HCT116 (cell line): ENCODE data around the gene CERS3. TPM values are rescaled to one million over a fixed set of nuclear protein-coding genes. Genes with fewer than 3 reads are reported as not detected.

Experiments
- ATAC-seq: fragments of 200-7000 bp; cut with Tn5 transposase; 2 replicates; pipeline ENCODE4 v1.9.1; 2020; ENCODE audit warnings: mild to moderate bottlenecking, moderate library complexity
- BruUV-seq: library from RNA; stranded (reverse); fragments of 400-500 nt; replicated peaks from 2 replicates; lab custom pipeline; 2021; lab: Mats Ljungman, UMichigan
- CTCF ChIA-PET: fragments of 300-600 bp; sonication (Branson Sonifier 250); formaldehyde crosslinking; loops from one replicate; lab custom pipeline; 2021; ENCODE audit warnings: antibody characterized with exemption; lab: Charles Lee
- POLR2A ChIA-PET: fragments of 300-600, 350-600 bp; sonication (Branson Sonifier 250); formaldehyde crosslinking; loops from one replicate; lab custom pipeline; 2021; ENCODE audit warnings: antibody characterized with exemption; lab: Charles Lee
- RAD21 ChIA-PET, 2 experiments: fragments of 300-600 bp; sonication (Branson Sonifier 250); formaldehyde crosslinking; loops; one replicate each; lab custom pipeline; 2023; ENCODE audit warnings: low total read pairs in 2 of 2; ENCODE audit not compliant: uncharacterized antibody in 2 of 2, unreplicated experiment in 2 of 2, low non-redundant PET in 1 of 2; lab: Charles Lee
- DNase-seq: peaks from one replicate; pipeline ENCODE4 v3.0.0-alpha.2; 2010; ENCODE audit warnings: low read depth, low spot score
- H2AFZ ChIP-seq: fragments of 200-600 bp; shearing (Covaris generic), sonication (generic); 2 replicates; pipeline ENCODE4 v1.6.1; 2017; ENCODE audit warnings: low read depth, mixed run types, mixed read lengths, antibody characterized with exemption, low read length; ENCODE audit not compliant: poor library complexity, severe bottlenecking
- H3K27ac ChIP-seq: 2 replicates; pipeline ENCODE4 v1.5.1; 2012; ENCODE audit warnings: low read depth, low read length
- H3K27me3 ChIP-seq: fragments of 200-600 bp; sonication (generic); 2 replicates; pipeline ENCODE4 v1.6.1; 2016; ENCODE audit warnings: mixed run types, low read length, mixed read lengths; ENCODE audit not compliant: insufficient read depth
- H3K36me3 ChIP-seq, 2 experiments: fragments of 200-500 bp in 1 of 2; fragments of 200-600 bp in 1 of 2; sonication (Bioruptor generic) in 1 of 2; sonication (generic) in 1 of 2; 2 replicates each; pipeline versions ENCODE4 v1.5.1 to v1.6.1; 2014 to 2016; ENCODE audit warnings: low read length in 2 of 2, inconsistent platforms in 1 of 2, mixed read lengths in 1 of 2, mixed run types in 1 of 2; ENCODE audit not compliant: insufficient read depth in 2 of 2, control insufficient read depth in 1 of 2
- H3K4me1 ChIP-seq, 2 experiments: fragments of 200-600 bp in 1 of 2; sonication (generic) in 1 of 2; 2 replicates each; pipeline versions ENCODE4 v1.5.1 to v1.6.1; 2012 to 2017; ENCODE audit warnings: low read length in 2 of 2, inconsistent platforms in 1 of 2, mild to moderate bottlenecking in 1 of 2, mixed read lengths in 1 of 2, mixed run types in 1 of 2, moderate library complexity in 1 of 2; ENCODE audit not compliant: insufficient read depth in 2 of 2, control insufficient read depth in 1 of 2
- H3K4me2 ChIP-seq: fragments of 200-600 bp; sonication (generic); 2 replicates; pipeline ENCODE4 v1.6.1; 2017; ENCODE audit warnings: mixed run types, low read length, mixed read lengths
- H3K4me3 ChIP-seq, 2 experiments: fragments of 200-600 bp in 1 of 2; sonication (generic) in 1 of 2; replicated peaks in 1 of 2; 2 replicates each; pipeline ENCODE4 v1.5.1; 2011 to 2016; ENCODE audit warnings: low read length in 2 of 2, control low read depth in 1 of 2, low read depth in 1 of 2, mild to moderate bottlenecking in 1 of 2, mixed read lengths in 1 of 2, mixed run types in 1 of 2
- H3K79me2 ChIP-seq: fragments of 200-600 bp; sonication (generic); 2 replicates; pipeline ENCODE4 v1.6.1; 2017; ENCODE audit warnings: mild to moderate bottlenecking, mixed run types, low read length, moderate library complexity, mixed read lengths; ENCODE audit not compliant: insufficient read depth
- H3K9ac ChIP-seq: fragments of 200-600 bp; sonication (generic); 2 replicates; pipeline ENCODE4 v1.6.1; 2016; ENCODE audit warnings: low read length, mixed read lengths
- H3K9me2 ChIP-seq: fragments of 200-600 bp; sonication (generic), shearing (Covaris generic); 2 replicates; pipeline ENCODE4 v1.6.1; 2017; ENCODE audit warnings: mixed run types, mild to moderate bottlenecking, moderate library complexity; ENCODE audit not compliant: insufficient read depth
- H3K9me3 ChIP-seq, 2 experiments: fragments of 200-500 bp in 1 of 2; fragments of 200-600 bp in 1 of 2; sonication (Bioruptor generic) in 1 of 2; sonication (generic) in 1 of 2; 2 replicates each; pipeline ENCODE4 v1.6.1; 2014 to 2017; ENCODE audit warnings: low read length in 2 of 2, mixed read lengths in 2 of 2, inconsistent platforms in 1 of 2, low read depth in 1 of 2, mild to moderate bottlenecking in 1 of 2, mixed run types in 1 of 2, moderate library complexity in 1 of 2; ENCODE audit not compliant: control insufficient read depth in 1 of 2, insufficient read depth in 1 of 2
- H4K20me1 ChIP-seq: fragments of 200-600 bp; sonication (generic), shearing (Covaris generic); 2 replicates; pipeline ENCODE4 v1.6.1; 2017; ENCODE audit warnings: mixed run types, mild to moderate bottlenecking, moderate library complexity; ENCODE audit not compliant: insufficient read depth
- ATF3 ChIP-seq: IDR thresholded peaks from 2 replicates; pipeline ENCODE4 v1.6.1; 2012
- CTCF ChIP-seq, 3 experiments: fragments of 200-600 bp in 1 of 3; sonication (generic) in 1 of 3; IDR thresholded peaks in 2 of 3; conservative IDR thresholded peaks in 1 of 3; 2 replicates each; pipeline ENCODE4 v1.5.1; 2012 to 2017; ENCODE audit warnings: low read depth in 2 of 3, low read length in 2 of 3, antibody characterized with exemption in 1 of 3, borderline replicate concordance in 1 of 3, control low read depth in 1 of 3, mild to moderate bottlenecking in 1 of 3, mixed read lengths in 1 of 3, mixed run types in 1 of 3, moderate library complexity in 1 of 3; ENCODE audit not compliant: insufficient read depth in 1 of 3
- ELF1 ChIP-seq: IDR thresholded peaks from 2 replicates; pipeline ENCODE4 v1.6.1; 2012; ENCODE audit warnings: low read depth, borderline replicate concordance
- FOSL1 ChIP-seq: IDR thresholded peaks from 2 replicates; pipeline ENCODE4 v1.6.1; 2012; ENCODE audit warnings: low read depth
- JUND ChIP-seq: IDR thresholded peaks from 2 replicates; pipeline ENCODE4 v1.6.1; 2012
- POLR2A ChIP-seq: IDR thresholded peaks from 2 replicates; pipeline ENCODE4 v1.7.0; 2011; ENCODE audit warnings: borderline replicate concordance; ENCODE audit not compliant: insufficient read depth, insufficient read length; ENCODE audit errors: extremely low read depth
- POLR2AphosphoS5 ChIP-seq: IDR thresholded peaks from 2 replicates; pipeline ENCODE4 v1.6.1; 2011; ENCODE audit warnings: mild to moderate bottlenecking, low read depth, low read length, moderate library complexity
- SRF ChIP-seq: IDR thresholded peaks from 2 replicates; pipeline ENCODE4 v1.6.1; 2012; ENCODE audit warnings: low read depth
- YY1 ChIP-seq: IDR thresholded peaks from 2 replicates; pipeline ENCODE4 v1.6.1; 2011; ENCODE audit warnings: low read length, low read depth, moderate library complexity, mild to moderate bottlenecking; ENCODE audit not compliant: insufficient replicate concordance; ENCODE audit errors: extremely low read depth
- ZFX ChIP-seq: fragments of 450-650 bp; IDR thresholded peaks from 2 replicates; pipeline ENCODE4 v1.6.1; 2017
- intact Hi-C: fragments of 100-400 bp; cut with micrococcal nuclease; formaldehyde crosslinking; loops from 2 replicates; pipeline ENCODE4 v1.10.0; 2022
- total RNA-seq: library from RNA; stranded (reverse); gene quantifications from one replicate; pipeline ENCODE4 v1.2.1, GENCODE V29; 2021; ENCODE audit not compliant: unreplicated experiment

Gene CERS3
- total RNA-seq, 1 experiment from 2014 or later, result not detected

- Histone ChIP-seq H3K4me2 (no peak overlapping the region), H3K27me3 (no peaks in the 10 kb centered on the region), H2AFZ (no peak overlapping the region), H3K9me3 (no peaks in the 10 kb centered on the region), H3K9me2 (no peaks in the 10 kb centered on the region), H3K36me3 (peaks cover 4 to 17% of the 10 kb centered on the region in 2 experiments), H4K20me1 (no peaks in the 10 kb centered on the region; the same call in 1 of the 2 replicates), H3K27ac (no peak overlapping the region), H3K79me2 (no peaks in the 10 kb centered on the region), H3K9ac (no peak overlapping the region)
- CTCF ChIA-PET, result interaction anchor here (1.0 to 1.5 kb wide), 5 partner anchors 18 to 230 kb away, joined by 3 to 11 read pairs (median 3); partner anchors contain the start of gene ADAMTS17
- intact Hi-C loops, result loop anchor here (2.0 to 10.0 kb wide), 2 partner anchors 221 to 647 kb away; no protein-coding TSS in a partner anchor
- no peak for DNase-seq
- ATAC-seq, result no peak
- RAD21 ChIA-PET, result no interaction called here
- no TSS peak for BruUV-seq
- no peak for TF ChIP-seq POLR2AphosphoS5
- TF ChIP-seq JUND, result no peak
- TF ChIP-seq ELF1, result no peak
- TF ChIP-seq CTCF (IDR thresholded peaks at IDR 0.05 in 2 of 3, conservative IDR thresholded peaks at IDR 0.05 in 1 of 3; ENCODE audit: borderline replicate concordance in 1 of 3, insufficient read depth in 1 of 3, low read depth in 2 of 3, low read length in 2 of 3), result no peak
- TF ChIP-seq SRF, result no peak
- no peak for TF ChIP-seq YY1
- no peak for TF ChIP-seq ATF3
- no peak for TF ChIP-seq POLR2A
- no peak for TF ChIP-seq ZFX
- no peak for TF ChIP-seq FOSL1
- TF ChIP-seq, all 23 proteins: peak for 0
- H3K4me1 ChIP-seq, result no peaks in the 10 kb centered on the region
- POLR2A ChIA-PET, result no interaction called here
- H3K4me3 ChIP-seq, result no peak overlapping the region
Measured at GRCh38 chr15:100571592-100572167, 42.9 kb upstream of the CERS3 start.
